Ovary (tissue), 9 donors: ENCODE data around the gene KIF26A. TPM values are rescaled to one million over a fixed set of nuclear protein-coding genes. Genes with fewer than 3 reads are reported as not detected.

Experiments
- DNase-seq, 5 donors: peaks; one replicate each; pipeline ENCODE4 v3.0.0-alpha.2; 2019 to 2020
- H3K27ac ChIP-seq, 2 donors: fragments of 200-600 bp; one replicate each; pipeline versions ENCODE4 v1.5.1 to v1.8.0; 2019 to 2022
- H3K27me3 ChIP-seq: fragments of 200-600 bp; one replicate; pipeline ENCODE4 v1.8.0; 2022
- H3K36me3 ChIP-seq: fragments of 200-600 bp; sonication (generic); one replicate; pipeline ENCODE4 v1.5.1; 2019
- H3K4me1 ChIP-seq: one replicate; pipeline ENCODE4 v1.8.1; 2013; ENCODE audit warnings: mild to moderate bottlenecking, moderate library complexity; ENCODE audit not compliant: insufficient read depth
- H3K4me3 ChIP-seq: fragments of 200-600 bp; sonication (generic); one replicate; pipeline ENCODE4 v1.5.1; 2017
- H3K9me3 ChIP-seq, 2 donors: fragments of 200-600 bp in 1 of 2; sonication (generic) in 1 of 2; one replicate each; pipeline versions ENCODE4 v1.5.1 to v1.8.1; 2013 to 2019; ENCODE audit warnings: mild to moderate bottlenecking in 1 of 2, moderate library complexity in 1 of 2
- EP300 ChIP-seq: sonication (generic); formaldehyde crosslinking; IDR thresholded peaks from one replicate; pipeline ENCODE4 v1.6.1; 2017; ENCODE audit warnings: antibody characterized with exemption
- POLR2A ChIP-seq: fragments of 450-650 bp; IDR thresholded peaks from one replicate; pipeline ENCODE4 v1.6.1; 2017; ENCODE audit warnings: antibody characterized with exemption, mild to moderate bottlenecking, moderate library complexity
- WGBS, 3 donors: extraction: QIAGEN DNeasy Blood & Tissue Kit in 1 of 3; methylation state at CpG; one replicate each; pipeline versions ENCODE4 v1.1.5 to v1.1.7; 2013 to 2017; 5-methylcytosine and 5-hydroxymethylcytosine counted together
- intact Hi-C, 4 donors: fragments of 100-400 bp; cut with DNase I; formaldehyde crosslinking; loops; one replicate each; pipeline versions ENCODE4 v1.11.0 to v1.15.1; 2022 to 2023
- polyA plus RNA-seq, 2 donors: library from polyadenylated mRNA; stranded (reverse); fragments of 200-250 nt in 1 of 2; fragments of 350-450 nt in 1 of 2; fragmentation: Illumina TruSeq in 1 of 2; extraction: RNeasy Lipid Tissue Mini Kit (QIAGEN cat#74804) in 1 of 2; gene quantifications; one replicate each; pipeline ENCODE4 v1.2.3, GENCODE V29; 2013 to 2014
- total RNA-seq, 7 donors: library from RNA; depleted of rRNA in 2 of 7; stranded (reverse); fragments of >200 nt in 2 of 7; fragmentation: NEBNext Ultra II Directional in 3 of 7; extraction: Animal tissue kit (Norgen Biotek cat#: 25700) in 3 of 7; gene quantifications; one replicate each; pipeline versions ENCODE4 v1.1.0 to v1.2.4, GENCODE V29; 2016 to 2023
- TF ChIP-seq, protein P1 (sequence below), 3 donors: fragments of 450-650 bp in 2 of 3; fragments of 200-600 bp in 1 of 3; IDR thresholded peaks; one replicate each; pipeline versions ENCODE4 v1.5.1 to v1.8.0; 2016 to 2022; ENCODE audit warnings: antibody characterized with exemption in 3 of 3, mild to moderate bottlenecking in 1 of 3
- donor health status: DM: no; HTN: no; CAD: no; lungs with moderate emphysema.
- donor health status: DM: no; HTN: no; CAD: no.
- donor health status: Bipolar disorder and iron deficiency.
- donor health status: DM: yes; HTN: yes; CAD: no.
- donor health status: DM: no; HTN: no; CAD: no.
- donor health status: DM: yes; HTN: yes; CAD: no.

KIF26A gene
- total and polyA plus RNA-seq, 9 donors, result 0.32 to 16.8 (median 5.8) TPM

DNA sequence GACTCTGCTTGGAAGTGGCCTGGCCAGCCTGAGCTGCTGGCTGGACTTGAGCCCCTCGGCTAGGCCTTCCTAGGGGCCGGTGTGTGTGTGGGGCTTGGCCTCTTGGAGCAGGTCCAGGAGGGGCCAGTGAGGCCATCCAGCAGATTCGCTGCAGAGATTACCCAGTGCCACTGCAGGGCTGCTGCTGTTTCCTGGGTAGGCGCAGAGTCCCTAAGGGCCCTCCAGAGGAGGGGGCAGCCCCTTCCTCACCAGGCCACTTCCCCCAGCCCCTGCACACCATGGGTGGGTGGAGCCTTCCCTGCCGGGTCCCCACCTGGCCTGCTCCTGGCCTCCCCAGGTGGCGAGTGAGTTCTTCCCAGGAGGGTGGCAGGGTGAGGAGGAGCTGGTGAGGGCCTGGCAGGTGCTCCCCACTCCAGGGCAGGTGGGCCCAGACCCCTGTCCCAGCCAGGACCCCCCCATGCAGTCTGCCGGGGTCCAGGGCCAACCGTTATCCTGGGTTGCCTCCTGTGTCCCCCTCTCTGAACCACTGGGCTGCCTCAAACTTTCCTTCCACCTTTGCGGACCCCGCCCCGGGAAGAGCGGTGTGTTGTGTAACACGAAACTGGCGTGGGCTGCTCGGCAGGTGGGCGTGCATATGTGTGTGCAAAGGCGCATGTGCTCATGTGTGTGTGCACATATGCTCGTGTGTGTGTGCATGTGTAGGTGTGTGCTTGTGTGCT is 27.7 kb upstream of the KIF26A start:
- no peak for TF ChIP-seq EP300
- WGBS, 3 donors, result 74 to 76% (median 75%) methylated on average over 18 of the region's 18 CpGs
- no peak overlapping the region for H3K4me3 ChIP-seq
- no peak overlapping the region for H3K27ac ChIP-seq
- no peaks in the 10 kb centered on the region for H3K36me3 ChIP-seq
- H3K4me1 ChIP-seq, result no peaks in the 10 kb centered on the region
- intact Hi-C loops, result no loop called here
- H3K9me3 ChIP-seq, result no peaks in the 10 kb centered on the region
- no peaks in the 10 kb centered on the region for H3K27me3 ChIP-seq
- DNase-seq, result peak in 3 of 5 donors; percentile 6 to 14 (median 12)

DNA sequence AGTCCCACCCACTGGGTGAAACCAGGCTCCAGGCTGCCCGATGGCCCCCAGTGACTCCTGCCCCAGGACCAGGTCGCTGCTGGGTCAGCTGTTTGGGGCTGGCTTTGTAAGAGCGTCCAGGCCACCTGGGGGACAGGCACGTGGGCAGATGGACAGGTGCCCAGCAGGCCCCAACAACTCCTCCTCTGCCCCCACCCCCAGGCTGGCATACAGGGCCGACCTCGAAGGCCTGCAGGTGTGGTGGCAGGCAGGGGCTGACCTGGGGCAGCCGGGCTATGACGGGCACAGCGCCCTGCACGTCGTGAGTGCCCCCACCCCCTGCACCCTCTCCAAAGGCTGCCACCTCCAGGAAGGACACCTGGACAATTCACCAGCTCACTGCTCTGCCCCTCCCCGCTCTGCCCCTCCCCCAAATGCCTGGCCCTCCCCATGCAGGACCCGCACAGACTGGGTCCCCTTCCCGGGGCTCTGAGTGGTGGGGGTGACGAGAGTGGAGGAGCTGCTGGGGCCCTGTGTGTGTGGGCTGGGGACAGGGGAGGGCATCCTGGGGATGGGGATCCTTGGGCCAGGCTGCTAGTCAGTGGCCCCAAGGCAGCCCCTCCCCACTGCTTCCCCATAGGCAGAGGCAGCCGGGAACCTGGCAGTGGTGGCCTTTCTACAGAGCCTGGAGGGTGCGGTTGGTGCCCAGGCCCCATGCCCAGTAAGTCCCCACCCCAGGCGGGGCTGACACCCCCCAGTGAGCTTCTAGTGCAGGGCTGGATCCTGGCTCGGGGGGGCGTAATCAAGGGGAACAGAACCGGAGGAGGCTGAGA is 26.9 kb upstream of the KIF26A start:
- Histone ChIP-seq H3K36me3 (no peaks in the 10 kb centered on the region), H3K4me1 (peaks cover 2% of the 10 kb centered on the region), H3K27ac (no peak overlapping the region), H3K9me3 (no peaks in the 10 kb centered on the region), H3K27me3 (no peaks in the 10 kb centered on the region), H3K4me3 (no peak overlapping the region)
- TF ChIP-seq POLR2A (no peak), EP300 (no peak)
- TF ChIP-seq, protein P1, sequence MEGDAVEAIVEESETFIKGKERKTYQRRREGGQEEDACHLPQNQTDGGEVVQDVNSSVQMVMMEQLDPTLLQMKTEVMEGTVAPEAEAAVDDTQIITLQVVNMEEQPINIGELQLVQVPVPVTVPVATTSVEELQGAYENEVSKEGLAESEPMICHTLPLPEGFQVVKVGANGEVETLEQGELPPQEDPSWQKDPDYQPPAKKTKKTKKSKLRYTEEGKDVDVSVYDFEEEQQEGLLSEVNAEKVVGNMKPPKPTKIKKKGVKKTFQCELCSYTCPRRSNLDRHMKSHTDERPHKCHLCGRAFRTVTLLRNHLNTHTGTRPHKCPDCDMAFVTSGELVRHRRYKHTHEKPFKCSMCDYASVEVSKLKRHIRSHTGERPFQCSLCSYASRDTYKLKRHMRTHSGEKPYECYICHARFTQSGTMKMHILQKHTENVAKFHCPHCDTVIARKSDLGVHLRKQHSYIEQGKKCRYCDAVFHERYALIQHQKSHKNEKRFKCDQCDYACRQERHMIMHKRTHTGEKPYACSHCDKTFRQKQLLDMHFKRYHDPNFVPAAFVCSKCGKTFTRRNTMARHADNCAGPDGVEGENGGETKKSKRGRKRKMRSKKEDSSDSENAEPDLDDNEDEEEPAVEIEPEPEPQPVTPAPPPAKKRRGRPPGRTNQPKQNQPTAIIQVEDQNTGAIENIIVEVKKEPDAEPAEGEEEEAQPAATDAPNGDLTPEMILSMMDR (IDR thresholded peaks at IDR 0.05), result no peak
- WGBS, 3 donors, result 76 to 85% (median 78%) methylated on average over 21 of the region's 21 CpGs
- peak in 4 of 5 donors; percentile 7 to 16 (median 14) for DNase-seq
- intact Hi-C loops, result no loop called here

DNA sequence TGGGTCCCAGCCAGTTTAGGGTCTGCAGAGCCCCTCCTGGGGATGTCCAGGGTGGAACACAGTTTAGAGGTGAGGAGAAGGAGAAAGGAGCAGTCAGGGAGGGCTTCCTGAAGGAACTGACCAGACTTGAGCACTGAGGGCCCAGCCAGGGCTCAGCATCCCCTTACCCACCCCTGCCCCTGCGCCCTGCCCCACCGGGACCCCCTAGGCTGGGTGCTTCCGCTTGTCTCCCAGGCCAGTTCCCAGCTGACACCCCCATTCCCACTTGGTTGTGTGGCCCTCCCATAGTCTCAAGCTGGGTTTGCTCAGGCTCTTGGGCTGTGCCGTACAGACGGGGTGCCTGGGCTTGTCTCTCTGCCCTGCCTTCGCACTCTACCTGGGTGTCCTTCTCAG is 26.3 kb upstream of the KIF26A start:
- Histone ChIP-seq H3K9me3 (no peaks in the 10 kb centered on the region), H3K27ac (no peak overlapping the region), H3K4me3 (no peak overlapping the region), H3K4me1 (peaks cover 2% of the 10 kb centered on the region), H3K27me3 (no peaks in the 10 kb centered on the region), H3K36me3 (no peaks in the 10 kb centered on the region)
- no peak for DNase-seq
- intact Hi-C loops, result no loop called here
- 83 to 99% (median 94%) methylated on average over 6 of the region's 6 CpGs for WGBS, 3 donors
- TF ChIP-seq, protein P1 (IDR thresholded peaks at IDR 0.05), result no peak
- TF ChIP-seq EP300, result no peak
- no peak for TF ChIP-seq POLR2A

DNA sequence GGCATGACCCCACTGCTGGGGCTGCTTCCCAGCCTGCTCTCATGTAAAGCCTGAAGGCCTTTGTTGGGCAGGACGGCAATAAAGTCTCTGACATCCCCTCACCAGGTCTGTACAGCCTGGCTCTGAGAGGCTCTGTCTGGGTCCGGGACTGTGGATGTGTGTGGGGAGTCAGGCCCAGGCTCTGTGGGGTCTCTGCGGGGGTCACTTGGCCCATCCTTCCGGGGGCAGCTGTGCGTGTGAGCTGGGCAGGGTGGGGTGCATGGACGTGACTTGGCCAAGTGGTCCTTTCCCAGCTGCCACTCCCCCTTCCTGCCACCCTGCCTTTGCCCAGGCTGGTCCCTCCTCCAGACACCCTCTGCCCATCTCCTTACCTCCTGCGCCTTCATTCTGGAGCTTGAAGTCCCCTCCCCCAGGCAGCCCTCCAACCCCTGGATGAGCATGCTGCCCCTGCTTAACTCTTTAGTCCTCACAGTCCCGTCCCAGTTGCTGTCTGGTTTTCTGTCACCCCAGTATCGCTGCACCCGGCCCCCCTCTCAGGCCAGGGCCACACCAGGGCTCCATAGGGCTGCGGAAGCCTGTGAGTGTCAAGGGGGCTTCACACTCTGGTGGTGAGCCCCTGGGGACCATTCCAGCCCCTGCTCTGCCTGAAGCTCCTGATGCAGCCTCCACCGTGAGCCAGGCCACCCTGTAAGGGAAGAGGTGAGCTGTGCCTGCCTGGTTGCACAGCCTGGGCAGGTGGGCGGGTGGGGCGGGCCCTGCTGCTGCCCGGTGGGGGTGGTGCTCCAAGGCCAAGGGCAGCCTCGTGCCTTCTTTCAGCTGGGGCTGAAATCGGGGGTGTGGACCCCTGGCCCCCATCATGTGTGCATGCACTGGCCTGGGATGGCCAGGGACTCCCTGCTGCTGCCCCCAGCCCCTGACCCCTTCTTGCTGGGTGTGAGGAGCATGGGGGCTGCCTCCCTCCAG is 25.5 kb upstream of the KIF26A start:
- DNase-seq, result peak in 2 of 5 donors; percentile 16 to 36
- 63 to 70% (median 64%) methylated on average over 15 to 17 of the region's 17 CpGs for whole genome bisulfite sequencing, 3 donors
- Histone ChIP-seq H3K27me3 (peaks cover 3% of the 10 kb centered on the region), H3K36me3 (no peaks in the 10 kb centered on the region), H3K27ac (no peak overlapping the region), H3K4me1 (peaks cover 2% of the 10 kb centered on the region), H3K9me3 (no peaks in the 10 kb centered on the region), H3K4me3 (no peak overlapping the region)
- intact Hi-C loops, result no loop called here
- no peak for TF ChIP-seq POLR2A
- TF ChIP-seq, protein P1 (IDR thresholded peaks at IDR 0.05), result no peak
- no peak for TF ChIP-seq EP300
